GM12878 (cell line): ENCODE measurements around the gene NEK7. TPM values are rescaled to one million over a fixed set of nuclear protein-coding genes. Genes with fewer than 3 reads are reported as not detected.

Experiments
- ATAC-seq: fragments of 200-7000 bp; cut with Tn5 transposase; 3 replicates; pipeline ENCODE4 v1.9.1; 2020; ENCODE audit warnings: mild to moderate bottlenecking, moderate library complexity
- BruUV-seq: library from RNA; stranded (reverse); fragments of 400-500 nt; replicated peaks from 2 replicates; lab custom pipeline; 2021; lab: Mats Ljungman, UMichigan
- CTCF ChIA-PET: fragments of 300-600 bp; sonication (Branson Sonifier 250); formaldehyde crosslinking; extraction: SDS; loops from one replicate; lab custom pipeline; 2021; ENCODE audit warnings: inconsistent platforms; lab: Yijun Ruan, JAX
- POLR2A ChIA-PET: fragments of 350-600 bp; formaldehyde crosslinking; extraction: SDS; loops from one replicate; lab custom pipeline; 2021; ENCODE audit warnings: inconsistent platforms; lab: Charles Lee
- RAD21 ChIA-PET: fragments of 300-600 bp; sonication (Branson Sonifier 250); formaldehyde crosslinking; loops from one replicate; lab custom pipeline; 2023; ENCODE audit warnings: antibody characterized with exemption; ENCODE audit not compliant: unreplicated experiment; lab: Charles Lee
- SMC1A ChIA-PET: fragments of 300-600 bp; sonication (Branson Sonifier 250); formaldehyde crosslinking; loops from one replicate; lab custom pipeline; 2023; ENCODE audit not compliant: unreplicated experiment, uncharacterized antibody; lab: Charles Lee
- DNase-seq: peaks from one replicate; pipeline ENCODE4 v3.0.0-alpha.2; 2011; ENCODE audit warnings: low read depth, low spot score
- FAIRE-seq: peaks from 3 replicates; lab custom pipeline; 2011; peaks lifted over from hg19 to GRCh38; lab: Jason Lieb, UNC
- H2AFZ ChIP-seq: 2 replicates; pipeline ENCODE4 v1.6.0; 2011; ENCODE audit warnings: low read depth, low read length, control low read depth; ENCODE audit not compliant: control insufficient read depth
- H3K27ac ChIP-seq: 2 replicates; pipeline ENCODE4 v1.5.1; 2011; ENCODE audit warnings: control low read depth; ENCODE audit not compliant: control insufficient read depth, insufficient read depth
- H3K27me3 ChIP-seq, 2 experiments: replicated peaks in 1 of 2; 2 replicates each; pipeline versions ENCODE4 v1.6.0 to v1.6.1; 2011; ENCODE audit warnings: low read length in 1 of 2; ENCODE audit not compliant: control insufficient read depth in 2 of 2, insufficient read depth in 2 of 2
- H3K36me3 ChIP-seq, 2 experiments: 2 replicates each; pipeline ENCODE4 v1.5.1; 2011; ENCODE audit warnings: low read length in 1 of 2; ENCODE audit not compliant: control insufficient read depth in 2 of 2, insufficient read depth in 2 of 2
- H3K4me1 ChIP-seq: 2 replicates; pipeline ENCODE4 v1.6.1; 2011; ENCODE audit warnings: mild to moderate bottlenecking, low read length, moderate library complexity, mixed read lengths; ENCODE audit not compliant: control insufficient read depth, insufficient read depth
- H3K4me2 ChIP-seq: 2 replicates; pipeline ENCODE4 v1.6.0; 2011; ENCODE audit warnings: control low read depth; ENCODE audit not compliant: control insufficient read depth, insufficient read depth
- H3K4me3 ChIP-seq: fragments of 200-600 bp; sonication (generic); 2 replicates; pipeline ENCODE4 v1.5.1; 2016
- H3K79me2 ChIP-seq: 2 replicates; pipeline ENCODE4 v1.6.0; 2011; ENCODE audit warnings: low read length; ENCODE audit not compliant: control insufficient read depth, insufficient read depth
- H3K9ac ChIP-seq: 2 replicates; pipeline ENCODE4 v1.8.0; 2011; ENCODE audit warnings: low read length, control low read depth, mixed read lengths; ENCODE audit not compliant: control insufficient read depth, insufficient read depth
- H3K9me3 ChIP-seq: replicated peaks from 3 replicates; pipeline ENCODE4 v1.5.1; 2011; ENCODE audit warnings: mild to moderate bottlenecking, low read length; ENCODE audit not compliant: control insufficient read depth, insufficient read depth
- H4K20me1 ChIP-seq: 2 replicates; pipeline ENCODE4 v1.6.0; 2011; ENCODE audit not compliant: control insufficient read depth, insufficient read depth
- CHD4 ChIP-seq: fragments of 200-600 bp; sonication (generic); IDR thresholded peaks from 2 replicates; pipeline ENCODE4 v1.6.1; 2016; ENCODE audit warnings: mild to moderate bottlenecking
- DPF2 ChIP-seq: fragments of 450-650 bp; IDR thresholded peaks from 2 replicates; pipeline ENCODE4 v1.6.1; 2017; ENCODE audit warnings: mild to moderate bottlenecking
- ESRRA ChIP-seq: IDR thresholded peaks from 2 replicates; pipeline ENCODE4 v1.6.1; 2012; ENCODE audit warnings: mild to moderate bottlenecking, low read length, improper control_type of control experiment
- FOS ChIP-seq: IDR thresholded peaks from 3 replicates; pipeline ENCODE4 v1.6.1; 2011; ENCODE audit warnings: borderline replicate concordance; ENCODE audit not compliant: insufficient read length; ENCODE audit errors: extremely low read depth
- KLF5 ChIP-seq: fragments of 450-650 bp; IDR thresholded peaks from 2 replicates; pipeline ENCODE4 v1.6.1; 2014; ENCODE audit warnings: mild to moderate bottlenecking; ENCODE audit not compliant: partially characterized antibody
- RAD21 ChIP-seq: IDR thresholded peaks from 2 replicates; pipeline ENCODE4 v1.6.1; 2011; ENCODE audit warnings: mild to moderate bottlenecking, low read depth, low read length, moderate library complexity; ENCODE audit not compliant: insufficient read depth
- RUNX3 ChIP-seq: IDR thresholded peaks from 2 replicates; pipeline ENCODE4 v1.6.1; 2012; ENCODE audit warnings: low read length, inconsistent platforms
- SIX5 ChIP-seq: IDR thresholded peaks from 2 replicates; pipeline ENCODE4 v1.6.1; 2011; ENCODE audit warnings: mild to moderate bottlenecking, low read depth, low read length, moderate library complexity; ENCODE audit not compliant: severe bottlenecking
- SMAD1 ChIP-seq: fragments of 450-650 bp; IDR thresholded peaks from 2 replicates; pipeline ENCODE4 v1.6.1; 2018; ENCODE audit warnings: mild to moderate bottlenecking, low read depth; ENCODE audit not compliant: partially characterized antibody
- SREBF2 ChIP-seq: IDR thresholded peaks from 2 replicates; pipeline ENCODE4 v1.6.1; 2012; ENCODE audit warnings: mild to moderate bottlenecking, low read length
- SUPT20H ChIP-seq: IDR thresholded peaks from 2 replicates; pipeline ENCODE4 v1.6.1; 2011; ENCODE audit warnings: low read depth, mild to moderate bottlenecking, low read length, moderate library complexity, borderline replicate concordance; ENCODE audit not compliant: control insufficient read depth
- TBL1XR1 ChIP-seq: IDR thresholded peaks from 2 replicates; pipeline ENCODE4 v1.6.1; 2012; ENCODE audit warnings: low read depth, low read length, improper control_type of control experiment
- YBX1 ChIP-seq: fragments of 450-650 bp; IDR thresholded peaks from 2 replicates; pipeline ENCODE4 v1.6.1; 2016; ENCODE audit warnings: antibody characterized with exemption
- ZNF384 ChIP-seq: IDR thresholded peaks from 2 replicates; pipeline ENCODE4 v1.6.1; 2012; ENCODE audit warnings: low read depth, mild to moderate bottlenecking, low read length, improper control_type of control experiment, borderline replicate concordance
- WGBS: methylation state at CpG from one replicate; pipeline ENCODE4 v1.1.6; 2016; ENCODE audit warnings: low lambda C conversion rate; ENCODE audit not compliant: insufficient replicate concordance, insufficient coverage; ENCODE audit errors: missing lambda C conversion rate; 5-methylcytosine and 5-hydroxymethylcytosine counted together
- in situ Hi-C: fragments of 300-500 bp; cut with MboI; formaldehyde crosslinking; loops from 9 replicates; pipeline ENCODE4 v1.14.3; 2018; ENCODE audit warnings: mixed read lengths
- intact Hi-C: fragments of 100-400 bp; cut with micrococcal nuclease; formaldehyde crosslinking; loops from one replicate; pipeline ENCODE4 v1.14.2; 2022; ENCODE audit not compliant: unreplicated experiment
- polyA plus RNA-seq, 11 experiments: library from polyadenylated mRNA; depleted of rRNA in 4 of 11; unstranded in 6 of 11; stranded (reverse) in 5 of 11; fragments of >200 nt; fragmentation: Nextera tagmentation in 4 of 11; fragmentation: Illumina TruSeq in 1 of 11; extraction: Ambion mirVana in 4 of 11; extraction: Trizol in 1 of 11; gene quantifications; 1 replicate in 1 of 11; 2 replicates in 10 of 11; pipeline versions ENCODE4 v1.2.1 to v1.2.3, GENCODE V29; 2011 to 2016; ENCODE audit warnings: inconsistent platforms in 2 of 11, missing spikeins in 2 of 11, low read depth in 1 of 11
- total RNA-seq, 4 experiments: library from RNA; depleted of rRNA in 3 of 4; stranded (reverse); fragments of >200 nt in 3 of 4; fragmentation: Illumina TruSeq in 1 of 4; extraction: Trizol in 1 of 4; gene quantifications; 2 replicates each; pipeline versions ENCODE4 v1.2.1 to v1.2.3, GENCODE V29; 2013 to 2021
- TF ChIP-seq, protein P1 (sequence below): IDR thresholded peaks from 2 replicates; pipeline ENCODE4 v1.6.1; 2012; ENCODE audit warnings: low read depth, low read length, improper control_type of control experiment
- TF ChIP-seq, protein P2 (sequence below): fragments of 450-650 bp; IDR thresholded peaks from 2 replicates; pipeline ENCODE4 v1.6.1; 2016; ENCODE audit warnings: mild to moderate bottlenecking
- TF ChIP-seq, protein P3 (sequence below): fragments of 450-650 bp; IDR thresholded peaks from 2 replicates; pipeline ENCODE4 v1.6.1; 2017; ENCODE audit warnings: mild to moderate bottlenecking, moderate library complexity
- TF ChIP-seq, protein P4 (sequence below): fragments of 150-350 bp; IDR thresholded peaks from 2 replicates; pipeline ENCODE4 v1.6.1; 2014; ENCODE audit warnings: mild to moderate bottlenecking, low read depth, low read length

Gene NEK7
- total and polyA plus RNA-seq, 10 of the 15 experiments (the other 5 are each of a cell fraction or from before 2014, with no cell fraction given), result 9.4 to 77.7 (median 24.0) TPM

DNA sequence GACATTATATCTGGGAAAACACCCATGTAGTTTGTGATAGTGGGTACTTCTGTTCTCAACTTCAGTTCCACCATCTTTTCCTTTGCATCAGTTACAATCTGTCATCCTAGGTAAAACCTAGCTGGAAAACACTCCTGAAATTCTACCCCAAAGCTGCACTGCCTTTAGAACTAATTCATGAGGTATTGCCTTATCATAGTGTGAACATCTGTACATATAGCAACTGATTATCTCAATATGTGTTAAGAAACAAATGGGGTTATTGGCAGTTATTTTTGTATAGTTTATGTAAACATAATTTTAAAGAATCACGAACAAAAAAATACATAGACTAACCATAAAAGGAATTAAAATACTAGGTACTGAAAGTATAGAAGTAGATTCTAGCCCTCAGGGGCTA, 6.4 kb upstream of the NEK7 start:
- in situ Hi-C loops, result no loop called here
- FAIRE-seq, result no peak
- TF ChIP-seq, protein P1, sequence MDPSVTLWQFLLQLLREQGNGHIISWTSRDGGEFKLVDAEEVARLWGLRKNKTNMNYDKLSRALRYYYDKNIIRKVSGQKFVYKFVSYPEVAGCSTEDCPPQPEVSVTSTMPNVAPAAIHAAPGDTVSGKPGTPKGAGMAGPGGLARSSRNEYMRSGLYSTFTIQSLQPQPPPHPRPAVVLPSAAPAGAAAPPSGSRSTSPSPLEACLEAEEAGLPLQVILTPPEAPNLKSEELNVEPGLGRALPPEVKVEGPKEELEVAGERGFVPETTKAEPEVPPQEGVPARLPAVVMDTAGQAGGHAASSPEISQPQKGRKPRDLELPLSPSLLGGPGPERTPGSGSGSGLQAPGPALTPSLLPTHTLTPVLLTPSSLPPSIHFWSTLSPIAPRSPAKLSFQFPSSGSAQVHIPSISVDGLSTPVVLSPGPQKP, result no peak
- TF ChIP-seq ESRRA (no peak), ZNF384 (no peak), RAD21 (no peak), DPF2 (no peak), TBL1XR1 (no peak), SUPT20H (no peak), FOS (no peak), SIX5 (no peak), CHD4 (no peak), RUNX3 (no peak), SREBF2 (no peak), YBX1 (no peak), SMAD1 (no peak), KLF5 (no peak)
- TF ChIP-seq, protein P2, sequence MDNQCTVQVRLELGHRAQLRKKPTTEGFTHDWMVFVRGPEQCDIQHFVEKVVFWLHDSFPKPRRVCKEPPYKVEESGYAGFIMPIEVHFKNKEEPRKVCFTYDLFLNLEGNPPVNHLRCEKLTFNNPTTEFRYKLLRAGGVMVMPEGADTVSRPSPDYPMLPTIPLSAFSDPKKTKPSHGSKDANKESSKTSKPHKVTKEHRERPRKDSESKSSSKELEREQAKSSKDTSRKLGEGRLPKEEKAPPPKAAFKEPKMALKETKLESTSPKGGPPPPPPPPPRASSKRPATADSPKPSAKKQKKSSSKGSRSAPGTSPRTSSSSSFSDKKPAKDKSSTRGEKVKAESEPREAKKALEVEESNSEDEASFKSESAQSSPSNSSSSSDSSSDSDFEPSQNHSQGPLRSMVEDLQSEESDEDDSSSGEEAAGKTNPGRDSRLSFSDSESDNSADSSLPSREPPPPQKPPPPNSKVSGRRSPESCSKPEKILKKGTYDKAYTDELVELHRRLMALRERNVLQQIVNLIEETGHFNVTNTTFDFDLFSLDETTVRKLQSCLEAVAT, result no peak
- TF ChIP-seq, protein P3, sequence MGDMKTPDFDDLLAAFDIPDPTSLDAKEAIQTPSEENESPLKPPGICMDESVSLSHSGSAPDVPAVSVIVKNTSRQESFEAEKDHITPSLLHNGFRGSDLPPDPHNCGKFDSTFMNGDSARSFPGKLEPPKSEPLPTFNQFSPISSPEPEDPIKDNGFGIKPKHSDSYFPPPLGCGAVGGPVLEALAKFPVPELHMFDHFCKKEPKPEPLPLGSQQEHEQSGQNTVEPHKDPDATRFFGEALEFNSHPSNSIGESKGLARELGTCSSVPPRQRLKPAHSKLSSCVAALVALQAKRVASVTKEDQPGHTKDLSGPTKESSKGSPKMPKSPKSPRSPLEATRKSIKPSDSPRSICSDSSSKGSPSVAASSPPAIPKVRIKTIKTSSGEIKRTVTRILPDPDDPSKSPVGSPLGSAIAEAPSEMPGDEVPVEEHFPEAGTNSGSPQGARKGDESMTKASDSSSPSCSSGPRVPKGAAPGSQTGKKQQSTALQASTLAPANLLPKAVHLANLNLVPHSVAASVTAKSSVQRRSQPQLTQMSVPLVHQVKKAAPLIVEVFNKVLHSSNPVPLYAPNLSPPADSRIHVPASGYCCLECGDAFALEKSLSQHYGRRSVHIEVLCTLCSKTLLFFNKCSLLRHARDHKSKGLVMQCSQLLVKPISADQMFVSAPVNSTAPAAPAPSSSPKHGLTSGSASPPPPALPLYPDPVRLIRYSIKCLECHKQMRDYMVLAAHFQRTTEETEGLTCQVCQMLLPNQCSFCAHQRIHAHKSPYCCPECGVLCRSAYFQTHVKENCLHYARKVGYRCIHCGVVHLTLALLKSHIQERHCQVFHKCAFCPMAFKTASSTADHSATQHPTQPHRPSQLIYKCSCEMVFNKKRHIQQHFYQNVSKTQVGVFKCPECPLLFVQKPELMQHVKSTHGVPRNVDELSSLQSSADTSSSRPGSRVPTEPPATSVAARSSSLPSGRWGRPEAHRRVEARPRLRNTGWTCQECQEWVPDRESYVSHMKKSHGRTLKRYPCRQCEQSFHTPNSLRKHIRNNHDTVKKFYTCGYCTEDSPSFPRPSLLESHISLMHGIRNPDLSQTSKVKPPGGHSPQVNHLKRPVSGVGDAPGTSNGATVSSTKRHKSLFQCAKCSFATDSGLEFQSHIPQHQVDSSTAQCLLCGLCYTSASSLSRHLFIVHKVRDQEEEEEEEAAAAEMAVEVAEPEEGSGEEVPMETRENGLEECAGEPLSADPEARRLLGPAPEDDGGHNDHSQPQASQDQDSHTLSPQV, result no peak
- TF ChIP-seq, protein P4, sequence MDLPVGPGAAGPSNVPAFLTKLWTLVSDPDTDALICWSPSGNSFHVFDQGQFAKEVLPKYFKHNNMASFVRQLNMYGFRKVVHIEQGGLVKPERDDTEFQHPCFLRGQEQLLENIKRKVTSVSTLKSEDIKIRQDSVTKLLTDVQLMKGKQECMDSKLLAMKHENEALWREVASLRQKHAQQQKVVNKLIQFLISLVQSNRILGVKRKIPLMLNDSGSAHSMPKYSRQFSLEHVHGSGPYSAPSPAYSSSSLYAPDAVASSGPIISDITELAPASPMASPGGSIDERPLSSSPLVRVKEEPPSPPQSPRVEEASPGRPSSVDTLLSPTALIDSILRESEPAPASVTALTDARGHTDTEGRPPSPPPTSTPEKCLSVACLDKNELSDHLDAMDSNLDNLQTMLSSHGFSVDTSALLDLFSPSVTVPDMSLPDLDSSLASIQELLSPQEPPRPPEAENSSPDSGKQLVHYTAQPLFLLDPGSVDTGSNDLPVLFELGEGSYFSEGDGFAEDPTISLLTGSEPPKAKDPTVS, result no peak

More for the DNA sequence above, 6.4 kb upstream of the NEK7 start:
- RAD21 ChIA-PET, result no interaction called here
- DNase-seq (no peak), ATAC-seq (no peak)
- POLR2A ChIA-PET, result no interaction called here
- Histone ChIP-seq H3K4me1 (no peaks in the 10 kb centered on the region), H3K36me3 (no peaks in the 10 kb centered on the region), H4K20me1 (no peaks in the 10 kb centered on the region), H3K79me2 (no peaks in the 10 kb centered on the region), H3K4me2 (no peak overlapping the region), H3K27me3 (no peaks in the 10 kb centered on the region; a peak in 1 of 4 replicates), H3K9ac (no peak overlapping the region), H3K4me3 (no peak overlapping the region), H2AFZ (no peak overlapping the region), H3K27ac (no peak overlapping the region), H3K9me3 (no peaks in the 10 kb centered on the region)
- CTCF ChIA-PET, result no interaction called here
- 92% methylated on average over 1 of the region's 1 CpG for WGBS
- SMC1A ChIA-PET, result interaction anchor here (1.0 kb wide), 1 partner anchor 105 kb away, joined by 3 read pairs; no protein-coding TSS in a partner anchor
- BruUV-seq, result no TSS peak
- intact Hi-C loops, result no loop called here
